Stimulated activated CD4-positive, alpha-beta T cell treated with anti-CD3 and anti-CD28 coated beads, Interleukin-1b, Interleukin-23, amount 100 ng/mL, for 1 hour (primary cell): ENCODE results near the gene VSTM2A.
"Not testable (repeated sequence)": the region's sequence is repeated elsewhere in the genome, so short reads cannot be mapped to it uniquely, and the experiment has no call there.

Experiments used
- DNase-seq, 2 donors: peaks; one replicate each; pipeline ENCODE4 v3.0.0-alpha.2; 2020; ENCODE audit warnings: low read depth in 2 of 2

VSTM2A gene

GRCh38 chr7:54541669-54542625 lies at the start of gene VSTM2A:
Gene VSTM2A, plus strand, starts transcription at chr7:54542375. Its CDS starts 356 bp downstream, at chr7:54542731.
- no peak for DNase-seq

DNA sequence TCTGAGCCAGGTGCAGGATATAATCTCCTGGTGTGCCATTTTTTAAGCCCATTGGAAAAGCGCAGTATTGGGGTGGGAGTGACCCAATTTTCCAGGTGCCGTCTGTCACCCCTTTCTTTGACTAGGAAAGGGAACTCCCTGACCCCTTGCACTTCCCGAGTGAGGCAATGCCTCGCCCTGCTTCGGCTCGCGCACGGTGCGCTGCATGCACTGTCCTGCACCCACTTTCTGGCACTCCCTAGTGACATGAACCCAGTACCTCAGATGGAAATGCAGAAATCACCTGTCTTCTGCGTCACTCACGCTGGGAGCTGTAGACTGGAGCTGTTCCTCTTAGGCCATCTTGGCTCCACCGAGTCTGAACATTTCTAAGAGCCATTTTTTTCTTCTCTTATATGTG lies 37.6 kb upstream of the VSTM2A start:
- DNase-seq, result not testable (repeated sequence)

DNA sequence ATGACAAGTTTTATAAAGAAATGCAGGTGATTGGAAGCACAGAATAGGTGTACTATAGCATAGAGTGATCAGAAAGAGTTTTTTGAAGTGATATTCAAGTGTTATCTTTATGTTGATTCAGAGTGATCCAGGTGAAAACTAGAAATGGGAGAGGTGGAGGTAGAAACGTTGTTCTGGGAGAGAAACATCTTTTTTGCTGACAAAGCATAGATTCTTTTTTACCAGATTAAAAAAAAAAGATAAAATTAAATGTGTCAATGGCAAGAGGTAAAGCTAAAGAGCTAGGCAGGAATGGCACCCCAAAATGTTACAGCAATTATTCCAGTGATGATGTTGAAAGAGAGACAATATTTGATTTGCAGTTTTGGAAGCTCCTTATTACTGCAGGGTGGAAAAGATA lies 12.6 kb upstream of the VSTM2A start:
- DNase-seq, result no peak

DNA sequence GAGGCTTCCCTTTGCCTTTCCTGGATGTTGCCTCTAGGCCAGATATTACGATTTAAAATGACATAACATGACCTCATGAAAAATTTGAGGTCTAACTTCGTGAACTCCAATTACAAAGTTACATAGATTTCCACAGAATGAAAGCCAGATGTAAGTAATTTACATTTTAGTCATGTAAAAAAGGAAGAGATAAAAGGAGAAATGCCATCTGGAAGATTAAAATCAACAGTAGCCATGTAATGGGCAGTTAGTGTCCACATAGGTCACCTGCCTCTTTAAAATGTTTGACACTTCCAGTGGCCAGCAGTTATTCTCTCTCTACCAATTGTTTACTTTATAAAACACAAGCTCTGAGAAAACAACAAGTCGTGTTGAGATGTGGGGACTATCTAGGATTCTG lies 4.1 kb upstream of the VSTM2A start:
- no peak for DNase-seq

GRCh38 chr7:54543051-54543488 lies 895 bp downstream of the VSTM2A start:
- no peak for DNase-seq

DNA sequence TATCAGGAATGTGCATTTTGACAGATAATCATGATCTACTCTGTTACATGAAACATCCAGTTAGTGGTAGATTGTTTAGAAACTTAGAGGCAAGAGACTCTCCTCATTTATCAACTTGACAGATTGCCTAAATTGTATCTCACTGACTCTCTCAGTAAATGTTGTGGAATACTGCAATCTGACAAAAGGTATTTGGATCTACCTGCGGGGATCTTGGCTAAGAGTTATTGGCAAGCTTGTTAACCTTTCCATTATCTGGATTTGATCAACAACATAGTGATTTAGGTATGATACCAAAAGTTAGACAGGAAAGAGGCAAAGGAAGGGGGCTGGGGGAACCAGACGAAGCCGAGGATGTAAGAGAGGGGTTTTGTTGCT lies 2.0 kb downstream of the VSTM2A start:
- DNase-seq, result no peak

DNA sequence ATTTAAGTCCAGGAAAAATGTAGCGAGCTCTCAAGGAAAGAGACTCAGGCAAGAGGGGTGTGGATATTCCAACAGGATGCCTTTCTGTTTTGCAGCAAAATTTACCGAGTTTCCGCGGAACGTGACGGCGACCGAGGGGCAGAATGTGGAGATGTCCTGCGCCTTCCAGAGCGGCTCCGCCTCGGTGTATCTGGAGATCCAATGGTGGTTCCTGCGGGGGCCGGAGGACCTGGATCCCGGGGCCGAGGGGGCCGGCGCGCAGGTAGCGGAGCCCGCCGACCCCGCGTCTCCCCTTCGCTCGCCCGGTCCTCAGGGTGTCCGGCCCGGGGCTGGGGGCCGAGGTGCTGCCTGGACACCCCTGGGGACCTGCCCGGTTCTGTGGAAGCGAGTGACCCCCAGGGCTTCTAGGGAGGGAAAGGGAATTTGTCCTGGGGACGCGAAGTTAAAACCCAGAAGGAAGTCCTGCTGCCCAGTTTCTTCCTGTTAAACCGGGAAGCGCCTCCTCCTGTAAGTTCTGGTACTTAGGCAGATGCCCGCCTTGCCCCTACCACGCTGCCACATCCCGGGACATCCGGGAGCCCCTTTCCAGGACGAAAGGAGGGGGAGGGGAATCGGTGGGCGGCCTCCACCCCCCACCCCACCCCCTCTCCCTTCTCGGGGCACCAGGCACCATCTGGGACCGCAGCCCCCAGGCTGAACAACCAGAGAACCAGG lies 2.5 kb downstream of the VSTM2A start:
- no peak for DNase-seq

- DNase-seq, result no peak
These were observed 3.0 kb downstream of the VSTM2A start for GRCh38 chr7:54545241-54545563.

- no peak for DNase-seq
These were observed 4.2 kb downstream of the VSTM2A start for GRCh38 chr7:54546081-54546985.

DNA sequence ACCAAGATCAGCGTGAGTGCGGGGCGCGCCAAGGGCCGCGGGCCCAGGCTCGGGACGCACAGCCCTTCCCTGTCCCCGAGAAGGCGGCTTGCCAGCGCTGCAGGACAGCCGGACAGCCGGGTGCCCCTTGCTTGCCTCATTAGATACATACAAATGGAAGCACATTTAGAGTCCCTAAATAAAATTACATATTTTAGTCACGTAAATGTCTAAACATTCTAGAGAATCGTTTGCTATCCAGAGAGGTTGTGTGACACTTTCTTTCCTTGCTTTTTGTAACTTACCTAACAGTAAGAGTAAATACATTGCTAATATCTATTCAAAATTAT lies 4.8 kb downstream of the VSTM2A start:
- no peak for DNase-seq

- DNase-seq, result no peak
These were observed 8.3 kb downstream of the VSTM2A start for GRCh38 chr7:54550471-54550870.

- no peak for DNase-seq
These were observed 13.9 kb downstream of the VSTM2A start for GRCh38 chr7:54556121-54556520.

DNA sequence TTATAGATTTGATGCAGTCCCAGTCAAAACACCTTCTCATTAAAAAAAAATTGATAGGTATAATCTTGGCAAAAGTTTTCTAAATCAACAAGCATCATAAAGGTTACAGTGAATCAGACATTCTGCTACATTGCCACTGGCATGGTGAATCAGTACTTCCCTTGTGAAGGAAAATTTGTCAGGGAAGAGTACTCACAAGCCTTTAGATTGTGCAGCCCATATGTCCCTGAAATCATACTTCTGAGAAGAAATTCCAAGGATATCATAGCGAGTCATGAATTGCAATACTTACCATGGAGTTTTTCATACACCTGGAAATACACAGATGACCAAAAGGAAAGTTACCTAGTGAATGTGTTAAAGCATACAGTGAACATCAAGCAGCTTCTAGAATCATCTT lies 17.2 kb downstream of the VSTM2A start:
- no peak for DNase-seq

GRCh38 chr7:54560198-54560597 lies 18.0 kb downstream of the VSTM2A start:
- DNase-seq, result no peak

DNA sequence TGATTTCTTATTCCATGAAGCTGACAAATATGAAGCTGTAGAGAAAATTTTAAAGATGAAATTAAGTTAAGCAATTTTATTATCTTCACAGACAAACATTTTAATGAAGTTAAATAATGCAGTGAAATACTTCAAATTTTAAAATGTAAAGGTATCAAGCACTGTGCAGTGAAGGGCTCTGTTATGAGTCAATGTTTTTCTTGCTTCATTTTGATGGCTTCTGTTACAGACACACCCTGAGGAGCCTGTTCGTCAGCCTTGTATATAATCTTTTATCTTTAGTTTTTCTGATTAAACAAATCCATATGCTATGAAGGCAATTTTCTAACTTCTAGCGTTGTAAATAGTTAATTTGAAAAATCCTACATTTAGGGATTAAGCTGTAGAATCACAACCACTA lies 18.5 kb downstream of the VSTM2A start:
- DNase-seq, result no peak

GRCh38 chr7:54563329-54563916 lies 21.2 kb downstream of the VSTM2A start:
- DNase-seq, result no peak

- DNase-seq, result no peak
These were observed 23.3 kb downstream of the VSTM2A start for GRCh38 chr7:54565432-54565831.

DNA sequence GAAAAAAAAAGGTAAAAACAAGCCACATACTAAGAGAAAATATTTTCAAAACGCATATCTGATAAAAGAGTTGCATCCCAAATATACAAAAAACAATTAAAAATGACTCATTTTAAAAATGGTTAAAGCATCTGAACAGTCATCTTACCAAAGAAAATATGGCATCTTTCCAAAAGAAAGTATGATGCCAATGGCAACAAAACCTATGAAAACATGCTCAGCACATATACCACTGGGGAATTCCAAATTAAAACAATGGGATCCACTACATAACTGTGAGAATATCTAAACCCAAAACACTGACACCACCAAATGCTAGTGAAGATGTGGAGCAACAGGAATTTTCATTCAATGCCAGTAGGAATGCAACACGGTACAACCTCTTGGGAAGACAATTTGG lies 39.3 kb downstream of the VSTM2A start:
- no peak for DNase-seq

DNA sequence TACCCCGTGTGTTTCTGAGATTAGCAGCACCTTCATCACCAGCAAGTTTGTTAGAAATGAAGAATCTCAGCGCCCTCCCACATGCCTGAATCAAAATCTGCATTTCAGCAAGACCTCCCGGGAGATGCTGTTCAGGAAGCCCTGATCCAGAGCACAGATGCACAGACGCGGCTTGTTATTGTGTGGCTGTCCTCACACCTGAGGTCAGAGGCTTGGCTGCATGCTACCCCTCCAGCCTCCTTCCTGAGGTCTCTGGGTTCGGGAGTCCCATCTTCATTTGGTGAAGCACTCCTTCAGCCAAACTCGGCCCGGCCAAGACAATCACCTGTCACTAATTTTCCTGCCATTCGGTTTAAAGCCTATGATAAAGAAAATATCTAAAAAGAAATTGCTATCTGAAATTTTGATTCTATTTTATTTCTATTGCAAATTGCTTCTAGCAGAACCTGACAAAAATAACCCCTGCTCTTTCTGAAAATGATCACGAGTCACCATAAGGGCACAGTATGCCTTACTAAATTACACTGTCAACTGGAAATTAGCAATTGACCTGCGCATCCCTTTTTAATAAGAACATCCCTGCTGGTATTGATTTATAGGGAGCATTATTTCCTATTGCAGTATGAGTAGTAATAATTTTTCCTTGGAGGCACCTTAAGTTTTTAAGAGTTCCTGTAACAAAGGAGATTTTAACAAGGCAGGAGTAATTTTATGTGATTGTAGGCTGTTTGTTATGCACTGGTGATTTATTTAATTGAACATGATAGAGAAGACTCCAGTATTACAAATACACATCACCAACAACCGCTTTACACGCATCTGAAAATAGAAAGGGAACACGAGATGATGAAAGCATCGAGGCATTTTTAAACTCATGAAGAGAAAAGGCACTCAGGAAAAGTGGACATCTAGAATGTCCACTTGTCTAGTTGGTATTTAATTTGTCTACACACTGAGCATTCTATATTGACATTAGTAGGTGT lies 49.5 kb downstream of the VSTM2A start:
- no peak for DNase-seq

DNA sequence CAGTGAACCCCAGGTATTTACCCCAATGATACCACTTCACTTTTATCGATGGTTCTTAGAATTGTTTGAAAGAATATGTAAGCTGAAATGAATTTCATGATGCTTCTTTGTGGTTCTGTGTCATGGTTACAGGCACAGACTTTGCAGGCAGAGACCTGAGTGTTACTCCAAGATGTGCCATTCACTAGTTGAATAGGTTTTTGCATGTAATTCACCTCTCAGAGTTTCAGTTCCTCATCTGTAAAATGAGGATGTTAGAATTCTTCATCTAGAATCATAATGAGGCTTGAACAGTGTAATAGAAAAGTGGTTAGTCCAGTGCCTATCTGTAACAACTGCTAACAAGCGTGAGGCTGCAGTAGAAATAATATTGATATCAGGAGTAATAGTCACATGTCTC lies 54.6 kb downstream of the VSTM2A start:
- DNase-seq, result no peak

GRCh38 chr7:54615537-54615936 lies 73.4 kb downstream of the VSTM2A start:
- no peak for DNase-seq
